ENCODE data around the gene KLHL29. TPM values are rescaled to one million over a fixed set of nuclear protein-coding genes. Genes with fewer than 3 reads are reported as not detected.

KLHL29 gene
- total RNA-seq, 1 experiment from 2014 or later, result 3.4 TPM

- Histone ChIP-seq H3F3A (ENCODE audit: insufficient read depth, low read depth) (no peaks in the 10 kb centered on the region), H3K4me3 (no peak overlapping the region), H3K36me3 (ENCODE audit: low read depth) (no peaks in the 10 kb centered on the region), H4K20me1 (ENCODE audit: insufficient read depth) (no peaks in the 10 kb centered on the region; the same call in 1 of the 2 replicates), H3K4me2 (no peak overlapping the region), H3K79me2 (ENCODE audit: low read depth) (no peaks in the 10 kb centered on the region), H3K27me3 (ENCODE audit: insufficient read depth, low read depth) (no peaks in the 10 kb centered on the region), H3K9me2 (ENCODE audit: insufficient read depth) (no peaks in the 10 kb centered on the region), H3K4me1 (replicated peaks; ENCODE audit: insufficient read depth) (no peaks in the 10 kb centered on the region), H2AFZ (no peak overlapping the region), H3K27ac (no peak overlapping the region), H3K9me3 (ENCODE audit: insufficient read depth, low read depth) (no peaks in the 10 kb centered on the region; the same call in 1 of the 2 replicates)
- DNase-seq, result no peak
- no TSS peak for BruUV-seq (replicated peaks)
- intact Hi-C loops (cut with micrococcal nuclease; ENCODE audit: unreplicated experiment), result no loop called here
- no peak for TF ChIP-seq EZH2 (IDR thresholded peaks at IDR 0.05; ENCODE audit: low read depth)
- TF ChIP-seq CTCF (conservative IDR thresholded peaks at IDR 0.05), result no peak
- CTCF ChIA-PET, result no interaction called here
- POLR2A ChIA-PET (ENCODE audit: unreplicated experiment), result no interaction called here
Observed at GRCh38 chr2:23618794-23619530, 234.0 kb downstream of the KLHL29 start.

DNA sequence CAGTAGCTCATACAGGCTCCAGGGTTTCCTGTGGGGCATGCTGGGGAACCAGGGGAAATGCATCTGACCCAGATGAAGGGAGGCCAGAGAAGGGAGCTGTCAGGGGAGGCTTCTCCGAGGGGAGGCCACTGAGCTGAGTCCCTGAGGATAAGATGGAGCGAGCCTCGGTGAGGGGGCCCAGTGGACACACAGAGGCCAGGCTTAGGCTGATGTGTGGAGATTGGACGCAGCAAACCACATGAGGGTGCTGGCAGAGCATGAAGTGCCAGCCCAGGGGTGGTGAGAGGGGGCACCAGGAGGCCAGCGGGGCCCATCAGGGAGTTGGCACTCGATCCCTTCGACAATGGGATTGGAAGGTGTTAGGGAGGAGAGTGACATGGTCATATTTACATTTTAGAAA is 235.0 kb downstream of the KLHL29 start:
- H3K9me2 ChIP-seq (ENCODE audit: insufficient read depth), result no peaks in the 10 kb centered on the region
- POLR2A ChIA-PET (ENCODE audit: unreplicated experiment), result no interaction called here
- DNase-seq, result no peak
- no TSS peak for BruUV-seq (replicated peaks)
- no peaks in the 10 kb centered on the region for H3F3A ChIP-seq (ENCODE audit: insufficient read depth, low read depth)
- H3K36me3 ChIP-seq (ENCODE audit: low read depth), result no peaks in the 10 kb centered on the region
- intact Hi-C loops (cut with micrococcal nuclease; ENCODE audit: unreplicated experiment), result no loop called here
- H3K27me3 ChIP-seq (ENCODE audit: insufficient read depth, low read depth), result no peaks in the 10 kb centered on the region
- H3K27ac ChIP-seq, result no peak overlapping the region
- H3K79me2 ChIP-seq (ENCODE audit: low read depth), result no peaks in the 10 kb centered on the region
- no peak overlapping the region for H3K4me3 ChIP-seq
- peaks cover 4% of the 10 kb centered on the region; the same call in 1 of the 2 replicates for H3K9me3 ChIP-seq (ENCODE audit: insufficient read depth, low read depth)
- no peaks in the 10 kb centered on the region for H3K4me1 ChIP-seq (replicated peaks; ENCODE audit: insufficient read depth)
- no peak overlapping the region for H2AFZ ChIP-seq
- no peak overlapping the region for H3K4me2 ChIP-seq
- H4K20me1 ChIP-seq (ENCODE audit: insufficient read depth), result no peaks in the 10 kb centered on the region; the same call in 1 of the 2 replicates
- TF ChIP-seq EZH2 (IDR thresholded peaks at IDR 0.05; ENCODE audit: low read depth), result no peak
- TF ChIP-seq CTCF (conservative IDR thresholded peaks at IDR 0.05), result no peak
- CTCF ChIA-PET, result no interaction called here

DNA sequence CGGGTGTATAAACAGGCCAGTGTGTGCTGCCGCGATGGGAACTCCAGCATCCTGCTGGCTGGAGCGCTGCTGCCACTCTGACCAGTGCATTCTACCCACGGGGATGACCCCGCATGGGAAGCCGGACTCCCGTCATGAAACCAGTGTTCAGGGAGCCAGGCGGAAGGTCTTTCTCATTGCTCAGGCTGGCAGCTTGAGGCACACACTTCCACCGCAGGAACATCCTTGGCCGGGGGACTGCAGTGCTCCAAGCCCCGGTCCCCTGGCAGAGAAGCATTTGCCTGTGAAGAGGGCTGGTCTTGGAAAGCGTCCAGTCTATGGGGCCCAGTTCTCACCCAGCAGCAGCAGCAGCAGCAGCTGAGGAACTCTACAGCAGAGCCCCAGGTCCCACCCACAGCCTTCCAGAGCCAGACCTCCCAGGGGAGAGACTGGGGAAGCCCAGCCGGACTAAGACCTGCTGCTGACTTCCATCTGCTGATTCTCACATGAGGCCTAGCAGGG is 235.9 kb downstream of the KLHL29 start:
- no peaks in the 10 kb centered on the region for H3F3A ChIP-seq (ENCODE audit: insufficient read depth, low read depth)
- H3K9me3 ChIP-seq (ENCODE audit: insufficient read depth, low read depth), result peaks cover 4% of the 10 kb centered on the region; the same call in 1 of the 2 replicates
- H3K79me2 ChIP-seq (ENCODE audit: low read depth), result no peaks in the 10 kb centered on the region
- no peaks in the 10 kb centered on the region for H3K9me2 ChIP-seq (ENCODE audit: insufficient read depth)
- no peak for DNase-seq
- no peak overlapping the region for H3K27ac ChIP-seq
- CTCF ChIA-PET, result no interaction called here
- H3K27me3 ChIP-seq (ENCODE audit: insufficient read depth, low read depth), result no peaks in the 10 kb centered on the region
- H3K36me3 ChIP-seq (ENCODE audit: low read depth), result no peaks in the 10 kb centered on the region
- no peaks in the 10 kb centered on the region for H3K4me1 ChIP-seq (replicated peaks; ENCODE audit: insufficient read depth)
- BruUV-seq (replicated peaks), result no TSS peak
- H3K4me3 ChIP-seq, result no peak overlapping the region
- POLR2A ChIA-PET (ENCODE audit: unreplicated experiment), result no interaction called here
- H4K20me1 ChIP-seq (ENCODE audit: insufficient read depth), result no peaks in the 10 kb centered on the region; the same call in 1 of the 2 replicates
- intact Hi-C loops (cut with micrococcal nuclease; ENCODE audit: unreplicated experiment), result no loop called here
- H3K4me2 ChIP-seq, result no peak overlapping the region
- H2AFZ ChIP-seq, result no peak overlapping the region
- no peak for TF ChIP-seq EZH2 (IDR thresholded peaks at IDR 0.05; ENCODE audit: low read depth)
- TF ChIP-seq CTCF (conservative IDR thresholded peaks at IDR 0.05), result no peak
